Upper lobe of right lung (tissue), 1 donor: ENCODE measurements around the gene E2F8. TPM values are rescaled to one million over a fixed set of nuclear protein-coding genes. Genes with fewer than 3 reads are reported as not detected.

Experiments
- ATAC-seq: fragments of 200-7000 bp; cut with Tn5 transposase; one replicate; pipeline ENCODE4 v1.9.1; 2020; ENCODE audit warnings: mild to moderate bottlenecking, moderate library complexity
- DNase-seq: peaks from one replicate; pipeline ENCODE4 v3.0.0-alpha.2; 2020
- H3K27ac ChIP-seq: fragments of 200-600 bp; one replicate; pipeline ENCODE4 v1.8.0; 2022
- H3K27me3 ChIP-seq: fragments of 200-600 bp; one replicate; pipeline ENCODE4 v1.8.0; 2022; ENCODE audit warnings: mild to moderate bottlenecking
- H3K36me3 ChIP-seq: fragments of 200-600 bp; one replicate; pipeline ENCODE4 v1.8.0; 2022
- H3K4me1 ChIP-seq: fragments of 200-600 bp; one replicate; pipeline ENCODE4 v1.8.0; 2022
- H3K4me3 ChIP-seq: fragments of 200-600 bp; one replicate; pipeline ENCODE4 v1.8.0; 2022; ENCODE audit warnings: mild to moderate bottlenecking
- H3K9me3 ChIP-seq: fragments of 200-600 bp; one replicate; pipeline ENCODE4 v1.8.0; 2022
- CTCF ChIP-seq: fragments of 200-600 bp; IDR thresholded peaks from one replicate; pipeline ENCODE4 v1.8.0; 2022; ENCODE audit warnings: antibody characterized with exemption
- intact Hi-C: fragments of 100-400 bp; cut with DNase I; formaldehyde crosslinking; loops from one replicate; pipeline ENCODE4 v1.11.0; 2022
- total RNA-seq: library from RNA; stranded (reverse); fragmentation: NEBNext Ultra II Directional; extraction: Animal tissue kit (Norgen Biotek cat#: 25700); gene quantifications from one replicate; pipeline ENCODE4 v1.2.1, GENCODE V29; 2021
- donor health status: DM: no; HTN: yes; CAD: no; lungs with severe emphysema.

The E2F8 gene
- total RNA-seq, 1 donor from 2014 or later: 0.38 TPM

GRCh38 chr11:19185036-19185435, 55.7 kb downstream of the E2F8 start:
- Histone ChIP-seq H3K9me3 (no peaks in the 10 kb centered on the region), H3K4me1 (no peaks in the 10 kb centered on the region), H3K27me3 (no peaks in the 10 kb centered on the region), H3K36me3 (no peaks in the 10 kb centered on the region), H3K4me3 (no peak overlapping the region), H3K27ac (no peak overlapping the region)
- intact Hi-C loops: no loop called here
- no peak for ATAC-seq
- no peak for TF ChIP-seq CTCF
- no peak for DNase-seq

GRCh38 chr11:19183646-19184045, 57.1 kb downstream of the E2F8 start:
- DNase-seq (no peak), ATAC-seq (no peak)
- no peaks in the 10 kb centered on the region for H3K4me1 ChIP-seq
- TF ChIP-seq CTCF: no peak
- intact Hi-C loops: no loop called here
- no peaks in the 10 kb centered on the region for H3K27me3 ChIP-seq
- H3K4me3 ChIP-seq: no peak overlapping the region
- H3K36me3 ChIP-seq: no peaks in the 10 kb centered on the region
- H3K9me3 ChIP-seq: no peaks in the 10 kb centered on the region
- H3K27ac ChIP-seq: no peak overlapping the region

- no peak for TF ChIP-seq CTCF
- intact Hi-C loops: no loop called here
- H3K27me3 ChIP-seq: no peaks in the 10 kb centered on the region
- no peaks in the 10 kb centered on the region for H3K9me3 ChIP-seq
- no peak overlapping the region for H3K27ac ChIP-seq
- H3K4me1 ChIP-seq: no peaks in the 10 kb centered on the region
- no peak for ATAC-seq
- H3K4me3 ChIP-seq: no peak overlapping the region
- peaks cover 3% of the 10 kb centered on the region for H3K36me3 ChIP-seq
- DNase-seq: no peak
Measured at GRCh38 chr11:19181531-19182261, 59.0 kb downstream of the E2F8 start.

- ATAC-seq: no peak
- DNase-seq: no peak
- Histone ChIP-seq H3K4me1 (no peaks in the 10 kb centered on the region), H3K9me3 (no peaks in the 10 kb centered on the region), H3K36me3 (peaks cover 16% of the 10 kb centered on the region), H3K27ac (no peak overlapping the region), H3K27me3 (no peaks in the 10 kb centered on the region), H3K4me3 (no peak overlapping the region)
- no peak for TF ChIP-seq CTCF
- intact Hi-C loops: no loop called here
Measured at GRCh38 chr11:19176629-19177186, 64.0 kb downstream of the E2F8 start.

Other genes starting within 250 kb of the E2F8 start
- gene MRGPRX2, start 180.2 kb downstream of the E2F8 start, total RNA-seq: not detected
- gene ZDHHC13, start 123.8 kb downstream of the E2F8 start, total RNA-seq: 12.2 TPM
- gene CSRP3, start 39.0 kb downstream of the E2F8 start, total RNA-seq: not detected